Liver (tissue), 3 donors: Measurements from ENCODE around the gene LDB2.

ENCODE experiments used
- FOXA1 ChIP-seq: IDR thresholded peaks from 2 replicates; pipeline ENCODE4 v1.6.1; 2016; ENCODE audit warnings: antibody characterized with exemption
- HNF4A ChIP-seq, 2 donors: conservative IDR thresholded peaks; 2 replicates each; pipeline ENCODE4 v1.6.1; 2016; ENCODE audit warnings: antibody characterized with exemption in 2 of 2, mild to moderate bottlenecking in 2 of 2
- JUND ChIP-seq, 2 donors: IDR thresholded peaks; 2 replicates each; pipeline ENCODE4 v1.6.1; 2016; ENCODE audit warnings: antibody characterized with exemption in 2 of 2
- RAD21 ChIP-seq, 2 donors: IDR thresholded peaks; 2 replicates each; pipeline ENCODE4 v1.6.1; 2016; ENCODE audit warnings: antibody characterized with exemption in 2 of 2, mild to moderate bottlenecking in 2 of 2
- RXRA ChIP-seq, 2 donors: IDR thresholded peaks; 2 replicates each; pipeline ENCODE4 v1.6.1; 2017 to 2018; ENCODE audit warnings: antibody characterized with exemption in 2 of 2, mild to moderate bottlenecking in 1 of 2
- SP1 ChIP-seq: IDR thresholded peaks from 2 replicates; pipeline ENCODE4 v1.6.1; 2018; ENCODE audit warnings: antibody characterized with exemption, mild to moderate bottlenecking
- TAF1 ChIP-seq: conservative IDR thresholded peaks from 2 replicates; pipeline ENCODE4 v1.6.1; 2016; ENCODE audit warnings: antibody characterized with exemption, mild to moderate bottlenecking
- YY1 ChIP-seq: IDR thresholded peaks from 2 replicates; pipeline ENCODE4 v1.6.1; 2016; ENCODE audit warnings: antibody characterized with exemption, mild to moderate bottlenecking
- TF ChIP-seq, protein P1 (sequence below): IDR thresholded peaks from 2 replicates; pipeline ENCODE4 v1.6.1; 2016; ENCODE audit warnings: antibody characterized with exemption
- TF ChIP-seq, protein P2 (sequence below): fragments of 150-350 bp; IDR thresholded peaks from 2 replicates; pipeline ENCODE4 v1.5.1; 2017; ENCODE audit warnings: improper control_type of control experiment, low read depth, low read length; ENCODE audit not compliant: missing input control
- TF ChIP-seq, protein P3 (sequence below): IDR thresholded peaks from 2 replicates; pipeline ENCODE4 v1.6.1; 2016; ENCODE audit warnings: antibody characterized with exemption
- TF ChIP-seq, protein P4 (sequence below): IDR thresholded peaks from 2 replicates; pipeline ENCODE4 v1.6.1; 2016; ENCODE audit warnings: antibody characterized with exemption, mild to moderate bottlenecking
- donor health status: healthy.
- donor health status: healthy.

DNA sequence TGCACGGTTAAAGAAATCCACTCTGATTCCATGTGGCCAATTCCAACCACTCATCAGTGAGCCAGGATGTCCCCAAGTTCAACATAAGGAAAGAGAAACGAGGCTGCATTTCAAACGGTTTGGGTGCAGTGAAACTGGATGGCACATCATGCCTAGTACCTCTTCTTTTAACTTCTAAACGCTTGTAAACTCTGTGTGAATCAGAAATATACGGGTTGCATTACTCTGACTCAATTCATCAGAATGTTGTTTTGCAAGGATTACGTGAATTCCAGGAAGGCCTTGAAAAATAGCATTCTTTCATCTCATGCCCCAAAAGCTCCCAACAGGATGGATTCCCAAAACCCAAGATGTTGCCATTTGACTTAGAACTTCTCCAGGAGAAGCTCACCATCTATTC, 270.4 kb downstream of the LDB2 start:
- TF ChIP-seq, protein P1, sequence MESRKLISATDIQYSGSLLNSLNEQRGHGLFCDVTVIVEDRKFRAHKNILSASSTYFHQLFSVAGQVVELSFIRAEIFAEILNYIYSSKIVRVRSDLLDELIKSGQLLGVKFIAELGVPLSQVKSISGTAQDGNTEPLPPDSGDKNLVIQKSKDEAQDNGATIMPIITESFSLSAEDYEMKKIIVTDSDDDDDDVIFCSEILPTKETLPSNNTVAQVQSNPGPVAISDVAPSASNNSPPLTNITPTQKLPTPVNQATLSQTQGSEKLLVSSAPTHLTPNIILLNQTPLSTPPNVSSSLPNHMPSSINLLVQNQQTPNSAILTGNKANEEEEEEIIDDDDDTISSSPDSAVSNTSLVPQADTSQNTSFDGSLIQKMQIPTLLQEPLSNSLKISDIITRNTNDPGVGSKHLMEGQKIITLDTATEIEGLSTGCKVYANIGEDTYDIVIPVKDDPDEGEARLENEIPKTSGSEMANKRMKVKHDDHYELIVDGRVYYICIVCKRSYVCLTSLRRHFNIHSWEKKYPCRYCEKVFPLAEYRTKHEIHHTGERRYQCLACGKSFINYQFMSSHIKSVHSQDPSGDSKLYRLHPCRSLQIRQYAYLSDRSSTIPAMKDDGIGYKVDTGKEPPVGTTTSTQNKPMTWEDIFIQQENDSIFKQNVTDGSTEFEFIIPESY = no peak
- TF ChIP-seq RAD21 (IDR thresholded peaks at IDR 0.05) = no peak
- TF ChIP-seq, protein P2, sequence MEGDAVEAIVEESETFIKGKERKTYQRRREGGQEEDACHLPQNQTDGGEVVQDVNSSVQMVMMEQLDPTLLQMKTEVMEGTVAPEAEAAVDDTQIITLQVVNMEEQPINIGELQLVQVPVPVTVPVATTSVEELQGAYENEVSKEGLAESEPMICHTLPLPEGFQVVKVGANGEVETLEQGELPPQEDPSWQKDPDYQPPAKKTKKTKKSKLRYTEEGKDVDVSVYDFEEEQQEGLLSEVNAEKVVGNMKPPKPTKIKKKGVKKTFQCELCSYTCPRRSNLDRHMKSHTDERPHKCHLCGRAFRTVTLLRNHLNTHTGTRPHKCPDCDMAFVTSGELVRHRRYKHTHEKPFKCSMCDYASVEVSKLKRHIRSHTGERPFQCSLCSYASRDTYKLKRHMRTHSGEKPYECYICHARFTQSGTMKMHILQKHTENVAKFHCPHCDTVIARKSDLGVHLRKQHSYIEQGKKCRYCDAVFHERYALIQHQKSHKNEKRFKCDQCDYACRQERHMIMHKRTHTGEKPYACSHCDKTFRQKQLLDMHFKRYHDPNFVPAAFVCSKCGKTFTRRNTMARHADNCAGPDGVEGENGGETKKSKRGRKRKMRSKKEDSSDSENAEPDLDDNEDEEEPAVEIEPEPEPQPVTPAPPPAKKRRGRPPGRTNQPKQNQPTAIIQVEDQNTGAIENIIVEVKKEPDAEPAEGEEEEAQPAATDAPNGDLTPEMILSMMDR = no peak
- no peak for TF ChIP-seq TAF1
- no peak for TF ChIP-seq RXRA (IDR thresholded peaks at IDR 0.05)
- TF ChIP-seq YY1 = no peak
- TF ChIP-seq SP1 = no peak
- TF ChIP-seq, protein P3, sequence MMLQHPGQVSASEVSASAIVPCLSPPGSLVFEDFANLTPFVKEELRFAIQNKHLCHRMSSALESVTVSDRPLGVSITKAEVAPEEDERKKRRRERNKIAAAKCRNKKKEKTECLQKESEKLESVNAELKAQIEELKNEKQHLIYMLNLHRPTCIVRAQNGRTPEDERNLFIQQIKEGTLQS = no peak
- no peak for TF ChIP-seq JUND (IDR thresholded peaks at IDR 0.05)
- no peak for TF ChIP-seq HNF4A (conservative IDR thresholded peaks at IDR 0.05)
- TF ChIP-seq FOXA1 = no peak
- TF ChIP-seq, protein P4, sequence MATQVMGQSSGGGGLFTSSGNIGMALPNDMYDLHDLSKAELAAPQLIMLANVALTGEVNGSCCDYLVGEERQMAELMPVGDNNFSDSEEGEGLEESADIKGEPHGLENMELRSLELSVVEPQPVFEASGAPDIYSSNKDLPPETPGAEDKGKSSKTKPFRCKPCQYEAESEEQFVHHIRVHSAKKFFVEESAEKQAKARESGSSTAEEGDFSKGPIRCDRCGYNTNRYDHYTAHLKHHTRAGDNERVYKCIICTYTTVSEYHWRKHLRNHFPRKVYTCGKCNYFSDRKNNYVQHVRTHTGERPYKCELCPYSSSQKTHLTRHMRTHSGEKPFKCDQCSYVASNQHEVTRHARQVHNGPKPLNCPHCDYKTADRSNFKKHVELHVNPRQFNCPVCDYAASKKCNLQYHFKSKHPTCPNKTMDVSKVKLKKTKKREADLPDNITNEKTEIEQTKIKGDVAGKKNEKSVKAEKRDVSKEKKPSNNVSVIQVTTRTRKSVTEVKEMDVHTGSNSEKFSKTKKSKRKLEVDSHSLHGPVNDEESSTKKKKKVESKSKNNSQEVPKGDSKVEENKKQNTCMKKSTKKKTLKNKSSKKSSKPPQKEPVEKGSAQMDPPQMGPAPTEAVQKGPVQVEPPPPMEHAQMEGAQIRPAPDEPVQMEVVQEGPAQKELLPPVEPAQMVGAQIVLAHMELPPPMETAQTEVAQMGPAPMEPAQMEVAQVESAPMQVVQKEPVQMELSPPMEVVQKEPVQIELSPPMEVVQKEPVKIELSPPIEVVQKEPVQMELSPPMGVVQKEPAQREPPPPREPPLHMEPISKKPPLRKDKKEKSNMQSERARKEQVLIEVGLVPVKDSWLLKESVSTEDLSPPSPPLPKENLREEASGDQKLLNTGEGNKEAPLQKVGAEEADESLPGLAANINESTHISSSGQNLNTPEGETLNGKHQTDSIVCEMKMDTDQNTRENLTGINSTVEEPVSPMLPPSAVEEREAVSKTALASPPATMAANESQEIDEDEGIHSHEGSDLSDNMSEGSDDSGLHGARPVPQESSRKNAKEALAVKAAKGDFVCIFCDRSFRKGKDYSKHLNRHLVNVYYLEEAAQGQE = no peak
